ENCODE data around the gene GABBR2. TPM values are rescaled to one million over a fixed set of nuclear protein-coding genes. Genes with fewer than 3 reads are reported as not detected.

Gene GABBR2
- total and polyA plus RNA-seq, 2 of the 8 experiments (the other 6 are each of a cell fraction or from before 2014, with no cell fraction given) = 0.50 to 1.2 TPM

- TF ChIP-seq, protein P1, sequence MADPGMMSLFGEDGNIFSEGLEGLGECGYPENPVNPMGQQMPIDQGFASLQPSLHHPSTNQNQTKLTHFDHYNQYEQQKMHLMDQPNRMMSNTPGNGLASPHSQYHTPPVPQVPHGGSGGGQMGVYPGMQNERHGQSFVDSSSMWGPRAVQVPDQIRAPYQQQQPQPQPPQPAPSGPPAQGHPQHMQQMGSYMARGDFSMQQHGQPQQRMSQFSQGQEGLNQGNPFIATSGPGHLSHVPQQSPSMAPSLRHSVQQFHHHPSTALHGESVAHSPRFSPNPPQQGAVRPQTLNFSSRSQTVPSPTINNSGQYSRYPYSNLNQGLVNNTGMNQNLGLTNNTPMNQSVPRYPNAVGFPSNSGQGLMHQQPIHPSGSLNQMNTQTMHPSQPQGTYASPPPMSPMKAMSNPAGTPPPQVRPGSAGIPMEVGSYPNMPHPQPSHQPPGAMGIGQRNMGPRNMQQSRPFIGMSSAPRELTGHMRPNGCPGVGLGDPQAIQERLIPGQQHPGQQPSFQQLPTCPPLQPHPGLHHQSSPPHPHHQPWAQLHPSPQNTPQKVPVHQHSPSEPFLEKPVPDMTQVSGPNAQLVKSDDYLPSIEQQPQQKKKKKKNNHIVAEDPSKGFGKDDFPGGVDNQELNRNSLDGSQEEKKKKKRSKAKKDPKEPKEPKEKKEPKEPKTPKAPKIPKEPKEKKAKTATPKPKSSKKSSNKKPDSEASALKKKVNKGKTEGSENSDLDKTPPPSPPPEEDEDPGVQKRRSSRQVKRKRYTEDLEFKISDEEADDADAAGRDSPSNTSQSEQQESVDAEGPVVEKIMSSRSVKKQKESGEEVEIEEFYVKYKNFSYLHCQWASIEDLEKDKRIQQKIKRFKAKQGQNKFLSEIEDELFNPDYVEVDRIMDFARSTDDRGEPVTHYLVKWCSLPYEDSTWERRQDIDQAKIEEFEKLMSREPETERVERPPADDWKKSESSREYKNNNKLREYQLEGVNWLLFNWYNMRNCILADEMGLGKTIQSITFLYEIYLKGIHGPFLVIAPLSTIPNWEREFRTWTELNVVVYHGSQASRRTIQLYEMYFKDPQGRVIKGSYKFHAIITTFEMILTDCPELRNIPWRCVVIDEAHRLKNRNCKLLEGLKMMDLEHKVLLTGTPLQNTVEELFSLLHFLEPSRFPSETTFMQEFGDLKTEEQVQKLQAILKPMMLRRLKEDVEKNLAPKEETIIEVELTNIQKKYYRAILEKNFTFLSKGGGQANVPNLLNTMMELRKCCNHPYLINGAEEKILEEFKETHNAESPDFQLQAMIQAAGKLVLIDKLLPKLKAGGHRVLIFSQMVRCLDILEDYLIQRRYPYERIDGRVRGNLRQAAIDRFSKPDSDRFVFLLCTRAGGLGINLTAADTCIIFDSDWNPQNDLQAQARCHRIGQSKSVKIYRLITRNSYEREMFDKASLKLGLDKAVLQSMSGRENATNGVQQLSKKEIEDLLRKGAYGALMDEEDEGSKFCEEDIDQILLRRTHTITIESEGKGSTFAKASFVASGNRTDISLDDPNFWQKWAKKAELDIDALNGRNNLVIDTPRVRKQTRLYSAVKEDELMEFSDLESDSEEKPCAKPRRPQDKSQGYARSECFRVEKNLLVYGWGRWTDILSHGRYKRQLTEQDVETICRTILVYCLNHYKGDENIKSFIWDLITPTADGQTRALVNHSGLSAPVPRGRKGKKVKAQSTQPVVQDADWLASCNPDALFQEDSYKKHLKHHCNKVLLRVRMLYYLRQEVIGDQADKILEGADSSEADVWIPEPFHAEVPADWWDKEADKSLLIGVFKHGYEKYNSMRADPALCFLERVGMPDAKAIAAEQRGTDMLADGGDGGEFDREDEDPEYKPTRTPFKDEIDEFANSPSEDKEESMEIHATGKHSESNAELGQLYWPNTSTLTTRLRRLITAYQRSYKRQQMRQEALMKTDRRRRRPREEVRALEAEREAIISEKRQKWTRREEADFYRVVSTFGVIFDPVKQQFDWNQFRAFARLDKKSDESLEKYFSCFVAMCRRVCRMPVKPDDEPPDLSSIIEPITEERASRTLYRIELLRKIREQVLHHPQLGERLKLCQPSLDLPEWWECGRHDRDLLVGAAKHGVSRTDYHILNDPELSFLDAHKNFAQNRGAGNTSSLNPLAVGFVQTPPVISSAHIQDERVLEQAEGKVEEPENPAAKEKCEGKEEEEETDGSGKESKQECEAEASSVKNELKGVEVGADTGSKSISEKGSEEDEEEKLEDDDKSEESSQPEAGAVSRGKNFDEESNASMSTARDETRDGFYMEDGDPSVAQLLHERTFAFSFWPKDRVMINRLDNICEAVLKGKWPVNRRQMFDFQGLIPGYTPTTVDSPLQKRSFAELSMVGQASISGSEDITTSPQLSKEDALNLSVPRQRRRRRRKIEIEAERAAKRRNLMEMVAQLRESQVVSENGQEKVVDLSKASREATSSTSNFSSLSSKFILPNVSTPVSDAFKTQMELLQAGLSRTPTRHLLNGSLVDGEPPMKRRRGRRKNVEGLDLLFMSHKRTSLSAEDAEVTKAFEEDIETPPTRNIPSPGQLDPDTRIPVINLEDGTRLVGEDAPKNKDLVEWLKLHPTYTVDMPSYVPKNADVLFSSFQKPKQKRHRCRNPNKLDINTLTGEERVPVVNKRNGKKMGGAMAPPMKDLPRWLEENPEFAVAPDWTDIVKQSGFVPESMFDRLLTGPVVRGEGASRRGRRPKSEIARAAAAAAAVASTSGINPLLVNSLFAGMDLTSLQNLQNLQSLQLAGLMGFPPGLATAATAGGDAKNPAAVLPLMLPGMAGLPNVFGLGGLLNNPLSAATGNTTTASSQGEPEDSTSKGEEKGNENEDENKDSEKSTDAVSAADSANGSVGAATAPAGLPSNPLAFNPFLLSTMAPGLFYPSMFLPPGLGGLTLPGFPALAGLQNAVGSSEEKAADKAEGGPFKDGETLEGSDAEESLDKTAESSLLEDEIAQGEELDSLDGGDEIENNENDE (IDR thresholded peaks at IDR 0.05; ENCODE audit: insufficient replicate concordance, low read length) = no peak
- TF ChIP-seq RFX5 (IDR thresholded peaks at IDR 0.05; ENCODE audit: borderline replicate concordance, low read depth, low read length) = no peak
- TF ChIP-seq CHD2 (IDR thresholded peaks at IDR 0.05; ENCODE audit: low read length) = no peak
- TF ChIP-seq POLR2AphosphoS5 (IDR thresholded peaks at IDR 0.05; ENCODE audit: low read depth, low read length) = no peak
These were observed 178.5 kb downstream of the GABBR2 start (continued) for GRCh38 chr9:98530275-98530674.

All from H1 (cell line).